Measurements from ENCODE around the gene GPR101. TPM values are rescaled to one million over a fixed set of nuclear protein-coding genes. Genes with fewer than 3 reads are reported as not detected.

GPR101 gene
- total and polyA plus RNA-seq, 9 of the 15 experiments (the other 6 are each of a cell fraction or from before 2014, with no cell fraction given) = not detected

DNA sequence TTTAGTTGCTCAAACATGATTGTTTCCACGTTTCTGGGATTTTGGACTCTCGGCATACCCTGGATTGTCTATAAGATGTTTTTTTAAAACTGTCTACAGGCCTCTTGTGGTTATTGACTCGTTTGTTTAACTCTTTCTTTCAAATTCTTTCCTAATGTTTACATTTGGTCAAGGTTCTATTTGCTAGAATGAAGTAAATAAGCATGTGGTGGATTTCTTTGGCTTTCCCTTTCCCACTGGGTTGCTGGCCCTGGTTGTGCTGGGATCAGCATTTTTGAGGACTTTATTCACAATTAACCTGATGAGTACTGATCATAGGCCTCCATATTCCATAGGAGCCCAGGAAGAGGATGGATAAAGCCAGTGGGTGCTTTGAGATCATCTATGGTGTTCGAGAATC, 11.1 kb upstream of the GPR101 start (continued):
- no peak for TF ChIP-seq CHD7 (IDR thresholded peaks at IDR 0.05; ENCODE audit: low read depth, low read length)
- no peak for TF ChIP-seq JUNB (CRISPR knock-in tag; conservative IDR thresholded peaks at IDR 0.05)
